Ectodermal cell (in vitro differentiated cells): ENCODE results near the gene LDLRAD4.

Source experiments
- H3K27ac ChIP-seq: 2 replicates; pipeline ENCODE4 v1.7.0; 2013; ENCODE audit warnings: mild to moderate bottlenecking, low read depth, low read length; ENCODE audit not compliant: insufficient read depth, poor library complexity, severe bottlenecking
- H3K27me3 ChIP-seq: 2 replicates; pipeline ENCODE4 v1.7.0; 2013; ENCODE audit warnings: mild to moderate bottlenecking, low read length; ENCODE audit not compliant: insufficient read depth, control insufficient read depth, poor library complexity, severe bottlenecking
- H3K36me3 ChIP-seq: one replicate; pipeline ENCODE4 v1.7.0; 2013; ENCODE audit warnings: low read length; ENCODE audit not compliant: control insufficient read depth, insufficient read depth
- H3K4me1 ChIP-seq: one replicate; pipeline ENCODE4 v1.7.0; 2013; ENCODE audit warnings: low read length; ENCODE audit not compliant: control insufficient read depth, insufficient read depth
- H3K4me3 ChIP-seq: 2 replicates; pipeline ENCODE4 v1.7.0; 2013; ENCODE audit warnings: low read depth, low read length, control low read depth; ENCODE audit not compliant: insufficient read depth
- H3K9me3 ChIP-seq: 2 replicates; pipeline ENCODE4 v1.7.0; 2013; ENCODE audit warnings: mild to moderate bottlenecking, low read length, moderate library complexity; ENCODE audit not compliant: control insufficient read depth
- WGBS, 2 experiments: methylation state at CpG; one replicate each; pipeline ENCODE4 v1.1.7; 2013; ENCODE audit warnings: missing lambda C conversion rate in 2 of 2; 5-methylcytosine and 5-hydroxymethylcytosine counted together

Gene LDLRAD4

GRCh38 chr18:13199169-13199568, 19.4 kb upstream of the LDLRAD4 start:
- Histone ChIP-seq H3K27ac (no peak overlapping the region), H3K36me3 (no peaks in the 10 kb centered on the region), H3K4me3 (no peak overlapping the region), H3K9me3 (peaks cover 3% of the 10 kb centered on the region), H3K27me3 (no peaks in the 10 kb centered on the region), H3K4me1 (no peaks in the 10 kb centered on the region)
- WGBS, 2 experiments: 87 to 95% methylated on average over 2 to 3 of the region's 3 CpGs

DNA sequence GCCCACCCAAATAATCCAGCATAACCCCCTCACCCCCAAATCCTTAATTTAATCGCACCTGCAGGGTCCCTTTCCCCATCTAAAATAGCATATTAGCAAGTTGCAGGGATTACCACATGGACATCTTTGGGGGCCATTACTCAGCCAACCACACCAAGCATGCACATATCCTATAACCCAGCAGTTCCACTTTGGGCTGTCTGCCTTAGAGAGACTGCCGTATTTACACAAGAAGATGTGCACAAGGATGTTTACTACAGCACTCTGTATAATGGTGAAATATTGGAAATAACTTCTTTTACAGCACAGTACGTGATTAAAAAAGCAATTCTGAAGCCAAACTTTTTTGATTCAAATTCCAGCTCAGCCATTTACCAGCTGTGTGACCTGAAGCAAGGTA, 17.3 kb upstream of the LDLRAD4 start:
- no peaks in the 10 kb centered on the region for H3K4me1 ChIP-seq
- H3K9me3 ChIP-seq: peaks cover 3% of the 10 kb centered on the region
- no peaks in the 10 kb centered on the region for H3K27me3 ChIP-seq
- no peak overlapping the region for H3K4me3 ChIP-seq
- H3K36me3 ChIP-seq: no peaks in the 10 kb centered on the region
- 87 to 91% methylated on average over 3 of the region's 3 CpGs for WGBS, 2 experiments
- H3K27ac ChIP-seq: no peak overlapping the region

GRCh38 chr18:13202571-13202970, 16.0 kb upstream of the LDLRAD4 start:
- H3K27ac ChIP-seq: no peak overlapping the region
- no peaks in the 10 kb centered on the region for H3K4me1 ChIP-seq
- H3K9me3 ChIP-seq: peaks cover 3% of the 10 kb centered on the region
- no peak overlapping the region for H3K4me3 ChIP-seq
- H3K36me3 ChIP-seq: no peaks in the 10 kb centered on the region
- WGBS, 2 experiments: 92 to 93% methylated on average over 8 of the region's 8 CpGs
- H3K27me3 ChIP-seq: no peaks in the 10 kb centered on the region

GRCh38 chr18:13206301-13206700, 12.3 kb upstream of the LDLRAD4 start:
- Histone ChIP-seq H3K4me1 (no peaks in the 10 kb centered on the region), H3K4me3 (no peak overlapping the region), H3K27ac (no peak overlapping the region), H3K27me3 (no peaks in the 10 kb centered on the region), H3K9me3 (no peaks in the 10 kb centered on the region), H3K36me3 (no peaks in the 10 kb centered on the region)
- WGBS, 2 experiments: 88 to 98% methylated on average over 6 of the region's 6 CpGs

DNA sequence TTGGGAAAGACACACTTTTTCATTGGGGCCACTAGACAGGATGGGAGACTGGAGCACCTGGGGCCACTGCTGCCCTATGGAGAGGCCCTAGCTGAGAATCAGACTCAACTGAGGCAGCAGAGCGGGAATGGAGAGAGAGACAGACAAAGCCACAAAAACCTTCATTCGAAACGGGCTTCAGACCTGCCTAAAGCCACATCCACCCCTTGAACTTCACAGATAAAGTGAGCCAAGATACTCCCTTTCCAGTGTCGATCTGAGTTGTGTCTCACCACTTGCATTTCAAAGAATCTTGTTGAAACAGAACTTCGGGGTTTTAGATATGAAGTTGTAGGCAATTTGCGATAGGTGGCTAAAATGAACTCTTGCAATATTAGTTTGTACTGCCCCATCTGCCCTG, 11.3 kb upstream of the LDLRAD4 start:
- no peaks in the 10 kb centered on the region for H3K27me3 ChIP-seq
- 95 to 97% methylated on average over 6 of the region's 6 CpGs for WGBS, 2 experiments
- H3K9me3 ChIP-seq: no peaks in the 10 kb centered on the region
- no peaks in the 10 kb centered on the region for H3K36me3 ChIP-seq
- no peak overlapping the region for H3K27ac ChIP-seq
- no peak overlapping the region for H3K4me3 ChIP-seq
- H3K4me1 ChIP-seq: no peaks in the 10 kb centered on the region

- H3K9me3 ChIP-seq: no peaks in the 10 kb centered on the region
- peaks cover 19% of the 10 kb centered on the region for H3K27me3 ChIP-seq
- 64 to 79% methylated on average over 5 to 6 of the region's 7 CpGs for WGBS, 2 experiments
- H3K36me3 ChIP-seq: no peaks in the 10 kb centered on the region
- H3K4me1 ChIP-seq: no peaks in the 10 kb centered on the region
- H3K27ac ChIP-seq: no peak overlapping the region
- H3K4me3 ChIP-seq: no peak overlapping the region
Observed at GRCh38 chr18:13211534-13211933, 7.0 kb upstream of the LDLRAD4 start.

GRCh38 chr18:13213036-13213795, 5.3 kb upstream of the LDLRAD4 start:
- H3K4me3 ChIP-seq: no peak overlapping the region
- peaks cover 36% of the 10 kb centered on the region for H3K27me3 ChIP-seq
- H3K4me1 ChIP-seq: peaks cover under 1% of the 10 kb centered on the region
- no peaks in the 10 kb centered on the region for H3K36me3 ChIP-seq
- no peak overlapping the region for H3K27ac ChIP-seq
- no peaks in the 10 kb centered on the region for H3K9me3 ChIP-seq
- 89 to 91% methylated on average over 18 of the region's 18 CpGs for WGBS, 2 experiments

DNA sequence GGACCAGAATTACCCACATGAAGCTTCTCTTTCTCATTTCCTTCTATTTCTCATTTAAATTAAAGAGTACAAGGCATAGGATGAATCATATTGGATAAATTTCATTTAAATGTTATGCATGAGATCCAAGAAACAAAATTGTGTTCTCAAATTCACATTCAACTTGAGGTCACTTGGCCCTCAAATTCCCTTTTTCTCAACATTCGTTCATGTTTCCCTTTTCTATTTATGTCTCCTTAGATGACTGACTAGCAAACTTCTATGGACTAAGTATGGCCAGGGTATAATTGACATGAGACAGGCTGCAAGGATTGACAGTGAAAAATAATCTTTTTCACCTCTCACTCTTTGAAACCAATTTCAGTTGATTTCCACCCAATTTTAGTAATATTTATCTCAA, 4.0 kb upstream of the LDLRAD4 start:
- Histone ChIP-seq H3K4me3 (no peak overlapping the region), H3K36me3 (no peaks in the 10 kb centered on the region), H3K27me3 (peaks cover 50% of the 10 kb centered on the region), H3K9me3 (no peaks in the 10 kb centered on the region), H3K4me1 (peaks cover 6% of the 10 kb centered on the region), H3K27ac (no peak overlapping the region)
- 88 to 100% methylated on average over 1 of the region's 1 CpG for WGBS, 2 experiments

- peaks cover 63% of the 10 kb centered on the region for H3K27me3 ChIP-seq
- no peak overlapping the region for H3K27ac ChIP-seq
- no peaks in the 10 kb centered on the region for H3K36me3 ChIP-seq
- H3K4me1 ChIP-seq: peaks cover 6% of the 10 kb centered on the region
- no peak overlapping the region for H3K4me3 ChIP-seq
- H3K9me3 ChIP-seq: no peaks in the 10 kb centered on the region
- 36 to 39% methylated on average over 8 of the region's 8 CpGs for WGBS, 2 experiments
Observed at GRCh38 chr18:13216092-13216582, 2.4 kb upstream of the LDLRAD4 start.

GRCh38 chr18:13216711-13217465, 1.7 kb upstream of the LDLRAD4 start:
- H3K4me3 ChIP-seq: peak overlapping the region; percentile 47
- H3K27ac ChIP-seq: no peak overlapping the region
- H3K9me3 ChIP-seq: no peaks in the 10 kb centered on the region
- H3K36me3 ChIP-seq: no peaks in the 10 kb centered on the region
- peaks cover 63% of the 10 kb centered on the region for H3K27me3 ChIP-seq
- WGBS, 2 experiments: 4% methylated on average over 59 of the region's 59 CpGs
- peaks cover 9% of the 10 kb centered on the region for H3K4me1 ChIP-seq
